HepG2 (cell line): Measurements from ENCODE around the gene PRKRIP1. TPM values are rescaled to one million over a fixed set of nuclear protein-coding genes. Genes with fewer than 3 reads are reported as not detected.

Source experiments
- BORCS8-MEF2B ChIP-seq: sonication (generic); formaldehyde crosslinking; IDR thresholded peaks from 2 replicates; pipeline ENCODE4 v1.8.0; 2022; ENCODE audit warnings: mild to moderate bottlenecking, missing genetic modification reagents
- FIP1L1 ChIP-seq: fragments of 200-400 bp; formaldehyde crosslinking; IDR thresholded peaks from 2 replicates; pipeline ENCODE4 v1.6.1; 2018; ENCODE audit warnings: low read depth, mild to moderate bottlenecking, low read length, moderate library complexity, borderline replicate concordance; ENCODE audit not compliant: insufficient read depth
- MYPOP ChIP-seq: sonication (generic); formaldehyde crosslinking; IDR thresholded peaks from 2 replicates; pipeline ENCODE4 v1.8.1; 2023; ENCODE audit warnings: mild to moderate bottlenecking, moderate library complexity, missing genetic modification reagents
- PHF5A ChIP-seq: IDR thresholded peaks from one replicate; pipeline ENCODE4 v1.6.1; 2018; ENCODE audit warnings: low read depth, missing genetic modification reagents; ENCODE audit not compliant: unreplicated experiment
- TRAFD1 ChIP-seq: sonication (generic); formaldehyde crosslinking; IDR thresholded peaks from 2 replicates; pipeline ENCODE4 v1.5.1; 2020; ENCODE audit warnings: missing genetic modification reagents, mild to moderate bottlenecking, borderline replicate concordance
- U2AF1 ChIP-seq: fragments of 200-400 bp; formaldehyde crosslinking; optimal IDR thresholded peaks from 2 replicates; pipeline ENCODE3; 2017; ENCODE audit warnings: mild to moderate bottlenecking, low read depth, low read length
- ZBTB40 ChIP-seq, 2 experiments: fragments of 450-650 bp in 1 of 2; sonication (generic) in 1 of 2; formaldehyde crosslinking in 1 of 2; IDR thresholded peaks; 2 replicates each; pipeline versions ENCODE4 v1.6.1 to v1.8.0; 2016 to 2022; ENCODE audit warnings: antibody characterized with exemption in 1 of 2, mild to moderate bottlenecking in 1 of 2, missing genetic modification reagents in 1 of 2
- ZFP82 ChIP-seq: sonication (generic); formaldehyde crosslinking; IDR thresholded peaks from 2 replicates; pipeline ENCODE4 v1.5.1; 2020; ENCODE audit warnings: mild to moderate bottlenecking, missing genetic modification reagents, borderline replicate concordance
- ZNF431 ChIP-seq: sonication (generic); formaldehyde crosslinking; IDR thresholded peaks from 2 replicates; pipeline ENCODE4 v1.9.0; 2022; ENCODE audit warnings: missing genetic modification reagents, low read depth, mild to moderate bottlenecking, borderline replicate concordance
- ZNF574 ChIP-seq: sonication (generic); formaldehyde crosslinking; IDR thresholded peaks from 2 replicates; pipeline ENCODE4 v1.4.0; 2020; ENCODE audit warnings: missing genetic modification reagents
- ZNF776 ChIP-seq: sonication (generic); formaldehyde crosslinking; IDR thresholded peaks from 2 replicates; pipeline ENCODE4 v1.4.0; 2020; ENCODE audit warnings: mild to moderate bottlenecking, missing genetic modification reagents
- ZNF780A ChIP-seq: sonication (generic); formaldehyde crosslinking; IDR thresholded peaks from 2 replicates; pipeline ENCODE4 v1.8.0; 2022; ENCODE audit warnings: mild to moderate bottlenecking, missing genetic modification reagents, moderate library complexity
- polyA plus RNA-seq, 8 experiments: library from polyadenylated mRNA; depleted of rRNA in 3 of 8; stranded (reverse) in 7 of 8; unstranded in 1 of 8; fragments of >200 nt; fragmentation: Illumina TruSeq in 4 of 8; extraction: Trizol in 4 of 8; gene quantifications; 2 replicates each; pipeline versions ENCODE4 v1.2.1 to v1.2.3, GENCODE V29; 2011 to 2016; ENCODE audit warnings: low read depth in 4 of 8, missing spikeins in 1 of 8, mixed read lengths in 1 of 8; ENCODE audit not compliant: insufficient read depth in 1 of 8
- total RNA-seq, 5 experiments: library from RNA; depleted of rRNA; stranded (reverse); fragments of >200 nt; fragmentation: Illumina TruSeq; extraction: Trizol; gene quantifications; 2 replicates each; pipeline ENCODE4 v1.2.3, GENCODE V29; 2016; ENCODE audit warnings: low read depth in 1 of 5

Gene PRKRIP1
- total and polyA plus RNA-seq, 2 of the 13 experiments (the other 11 are each of a cell fraction or from before 2014, with no cell fraction given): 13.2 to 16.8 TPM

- peak; percentile 86; the same call in 1 of the 2 replicates for TF ChIP-seq FIP1L1
- no peak for TF ChIP-seq ZFP82 (CRISPR knock-in tag)
- TF ChIP-seq ZNF574: no peak; the same call in 1 of the 2 replicates
- TF ChIP-seq BORCS8-MEF2B (CRISPR knock-in tag): no peak
- no peak for TF ChIP-seq U2AF1
- 0 out of 2 replicates have a peak, but pooled peaks have one; percentile 41 for TF ChIP-seq ZNF776 (CRISPR knock-in tag)
- TF ChIP-seq ZNF780A (CRISPR knock-in tag): no peak
- TF ChIP-seq ZBTB40 (IDR thresholded peaks at IDR 0.05): no peak
- TF ChIP-seq ZBTB40 (CRISPR knock-in tag; IDR thresholded peaks at IDR 0.05): no peak
- no peak for TF ChIP-seq PHF5A (CRISPR knock-in tag)
- TF ChIP-seq MYPOP (CRISPR knock-in tag): no peak
- TF ChIP-seq ZNF431: no peak
- TF ChIP-seq TRAFD1 (CRISPR knock-in tag): no peak
Measured at GRCh38 chr7:102395873-102396709, at the start of gene PRKRIP1 (continued).
